ENCODE results near the gene IGSF23. TPM values are rescaled to one million over a fixed set of nuclear protein-coding genes. Genes with fewer than 3 reads are reported as not detected.

IGSF23 gene
- total RNA-seq, 1 donor from 2014 or later = not detected

DNA sequence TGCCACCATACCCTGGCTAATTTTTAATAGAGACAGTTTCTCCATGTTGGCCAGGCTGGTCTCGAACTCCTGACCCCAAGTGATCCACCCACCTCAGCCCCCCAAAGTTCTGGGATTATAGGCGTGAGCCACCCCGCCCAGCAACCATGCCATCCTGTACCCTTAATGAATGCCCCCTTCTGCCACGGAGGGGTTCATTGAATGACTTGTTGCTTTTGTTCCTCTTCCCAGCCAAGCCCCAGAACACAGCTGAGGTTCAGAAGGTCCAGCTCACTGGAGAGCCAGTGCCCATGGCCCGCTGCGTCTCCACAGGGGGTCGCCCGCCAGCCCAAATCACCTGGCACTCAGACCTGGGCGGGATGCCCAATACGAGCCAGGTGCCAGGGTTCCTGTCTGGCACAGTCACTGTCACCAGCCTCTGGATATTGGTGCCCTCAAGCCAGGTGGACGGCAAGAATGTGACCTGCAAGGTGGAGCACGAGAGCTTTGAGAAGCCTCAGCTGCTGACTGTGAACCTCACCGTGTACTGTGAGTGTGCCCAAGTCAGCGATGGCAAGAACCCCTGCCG lies 36.3 kb downstream of the IGSF23 start:
- Histone ChIP-seq H3K4me1 (no peaks in the 10 kb centered on the region), H3K36me3 (no peaks in the 10 kb centered on the region), H3K4me3 (no peak overlapping the region), H3K4me2 (no peak overlapping the region), H4K20me1 (ENCODE audit: low read depth) (peaks cover 12% of the 10 kb centered on the region), H3F3A (ENCODE audit: low read depth) (peaks cover 6% of the 10 kb centered on the region), H3K27ac (no peak overlapping the region), H2AFZ (replicated peaks) (no peak overlapping the region), H3K9me3 (ENCODE audit: low read depth) (no peaks in the 10 kb centered on the region), H3K79me2 (ENCODE audit: low read depth) (no peaks in the 10 kb centered on the region), H3K9ac (no peak overlapping the region), H3K27me3 (no peaks in the 10 kb centered on the region)
- Mint-ChIP-seq H3K27me3 (ENCODE audit: insufficient read depth, low read depth) (peaks cover 4% of the 10 kb centered on the region), H3K4me3 (no peak overlapping the region), H3K9me3 (no peaks in the 10 kb centered on the region), H3K4me1 (no peaks in the 10 kb centered on the region), H3K27ac (no peak overlapping the region), H3K36me3 (peaks cover 13% of the 10 kb centered on the region)
- no peak for TF ChIP-seq EZH2 (IDR thresholded peaks at IDR 0.05)
- TF ChIP-seq, protein P1, sequence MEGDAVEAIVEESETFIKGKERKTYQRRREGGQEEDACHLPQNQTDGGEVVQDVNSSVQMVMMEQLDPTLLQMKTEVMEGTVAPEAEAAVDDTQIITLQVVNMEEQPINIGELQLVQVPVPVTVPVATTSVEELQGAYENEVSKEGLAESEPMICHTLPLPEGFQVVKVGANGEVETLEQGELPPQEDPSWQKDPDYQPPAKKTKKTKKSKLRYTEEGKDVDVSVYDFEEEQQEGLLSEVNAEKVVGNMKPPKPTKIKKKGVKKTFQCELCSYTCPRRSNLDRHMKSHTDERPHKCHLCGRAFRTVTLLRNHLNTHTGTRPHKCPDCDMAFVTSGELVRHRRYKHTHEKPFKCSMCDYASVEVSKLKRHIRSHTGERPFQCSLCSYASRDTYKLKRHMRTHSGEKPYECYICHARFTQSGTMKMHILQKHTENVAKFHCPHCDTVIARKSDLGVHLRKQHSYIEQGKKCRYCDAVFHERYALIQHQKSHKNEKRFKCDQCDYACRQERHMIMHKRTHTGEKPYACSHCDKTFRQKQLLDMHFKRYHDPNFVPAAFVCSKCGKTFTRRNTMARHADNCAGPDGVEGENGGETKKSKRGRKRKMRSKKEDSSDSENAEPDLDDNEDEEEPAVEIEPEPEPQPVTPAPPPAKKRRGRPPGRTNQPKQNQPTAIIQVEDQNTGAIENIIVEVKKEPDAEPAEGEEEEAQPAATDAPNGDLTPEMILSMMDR (IDR thresholded peaks at IDR 0.05) = no peak
- no peak for DNase-seq (ENCODE audit: low spot score)

GRCh38 chr19:44653343-44653742 lies 40.0 kb downstream of the IGSF23 start:
- no peak for DNase-seq (ENCODE audit: low spot score)
- Mint-ChIP-seq H3K9me3 (no peaks in the 10 kb centered on the region), H3K4me1 (no peaks in the 10 kb centered on the region), H3K36me3 (peaks cover 21% of the 10 kb centered on the region), H3K27ac (no peak overlapping the region), H3K27me3 (ENCODE audit: insufficient read depth, low read depth) (peaks cover 8% of the 10 kb centered on the region), H3K4me3 (no peak overlapping the region)
- Histone ChIP-seq H3K9me3 (ENCODE audit: low read depth) (no peaks in the 10 kb centered on the region), H3F3A (ENCODE audit: low read depth) (no peaks in the 10 kb centered on the region), H3K27me3 (no peaks in the 10 kb centered on the region), H3K4me1 (no peaks in the 10 kb centered on the region), H2AFZ (replicated peaks) (no peak overlapping the region), H3K27ac (no peak overlapping the region), H3K9ac (no peak overlapping the region), H3K79me2 (ENCODE audit: low read depth) (no peaks in the 10 kb centered on the region), H4K20me1 (ENCODE audit: low read depth) (no peaks in the 10 kb centered on the region), H3K4me3 (no peak overlapping the region), H3K36me3 (no peaks in the 10 kb centered on the region), H3K4me2 (no peak overlapping the region)
- TF ChIP-seq, protein P1 (IDR thresholded peaks at IDR 0.05) = no peak
- TF ChIP-seq EZH2phosphoT487 (IDR thresholded peaks at IDR 0.05) = no peak
- no peak for TF ChIP-seq EZH2 (IDR thresholded peaks at IDR 0.05)

DNA sequence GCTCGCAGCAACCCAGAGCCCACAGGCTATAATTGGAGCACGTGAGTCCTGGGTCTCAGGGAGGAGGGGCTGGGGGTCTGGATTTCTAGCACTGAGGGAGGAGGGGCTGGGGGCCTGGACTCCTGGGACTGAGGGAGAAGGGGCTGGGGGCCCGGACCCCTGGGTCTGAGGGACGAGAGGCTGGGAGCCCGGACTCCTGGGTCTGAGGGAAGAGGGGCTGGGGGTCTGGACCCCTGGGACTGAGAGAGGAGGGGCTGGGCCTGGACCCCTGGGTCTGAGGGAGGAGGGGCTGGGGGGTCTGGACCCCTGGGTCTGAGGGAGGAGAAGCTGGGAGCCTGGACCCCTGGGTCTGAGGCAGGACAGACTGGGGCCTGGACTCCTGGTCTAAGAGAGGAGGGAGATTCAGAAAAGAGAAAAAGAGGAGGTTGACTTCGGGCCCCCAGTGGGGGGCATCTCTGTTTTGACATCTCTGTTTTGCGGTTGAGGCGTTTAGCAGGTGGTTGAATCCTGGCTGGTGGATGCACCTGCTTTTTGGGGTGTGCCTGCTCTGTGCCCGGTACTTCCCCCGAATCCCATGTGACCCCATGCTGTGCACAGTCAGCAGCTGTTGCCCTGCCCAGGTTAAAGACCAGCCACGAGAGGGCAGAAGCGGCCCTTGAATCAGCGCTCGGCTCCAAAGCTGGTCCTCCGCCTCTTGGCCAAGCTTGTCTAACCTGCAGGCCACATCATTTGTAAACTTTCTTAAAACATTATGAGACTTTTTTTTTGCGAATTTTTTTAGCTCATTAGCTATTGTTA lies 40.8 kb downstream of the IGSF23 start:
- Histone ChIP-seq H3K27ac (no peak overlapping the region), H3F3A (ENCODE audit: low read depth) (no peaks in the 10 kb centered on the region), H3K4me2 (no peak overlapping the region), H3K79me2 (ENCODE audit: low read depth) (no peaks in the 10 kb centered on the region), H3K4me3 (no peak overlapping the region), H4K20me1 (ENCODE audit: low read depth) (no peaks in the 10 kb centered on the region), H3K9ac (no peak overlapping the region), H3K4me1 (no peaks in the 10 kb centered on the region), H2AFZ (replicated peaks) (no peak overlapping the region), H3K27me3 (no peaks in the 10 kb centered on the region), H3K36me3 (no peaks in the 10 kb centered on the region), H3K9me3 (ENCODE audit: low read depth) (no peaks in the 10 kb centered on the region)
- DNase-seq (ENCODE audit: low spot score) = peak; percentile 80
- no peaks in the 10 kb centered on the region for H3K9me3 Mint-ChIP-seq
- peaks cover 21% of the 10 kb centered on the region for H3K36me3 Mint-ChIP-seq
- peaks cover 6% of the 10 kb centered on the region for H3K27me3 Mint-ChIP-seq (ENCODE audit: insufficient read depth, low read depth)
- TF ChIP-seq, protein P1 (IDR thresholded peaks at IDR 0.05) = peak; percentile 64
- TF ChIP-seq EZH2phosphoT487 (IDR thresholded peaks at IDR 0.05) = no peak
- no peaks in the 10 kb centered on the region for H3K4me1 Mint-ChIP-seq
- no peak overlapping the region for H3K27ac Mint-ChIP-seq
- no peak overlapping the region for H3K4me3 Mint-ChIP-seq
